Measurements from ENCODE around the gene MEOX2. TPM values are rescaled to one million over a fixed set of nuclear protein-coding genes. Genes with fewer than 3 reads are reported as not detected.

The MEOX2 gene
- polyA plus RNA-seq, 1 of the 3 experiments (the other 2 are of a cell fraction): not detected

DNA sequence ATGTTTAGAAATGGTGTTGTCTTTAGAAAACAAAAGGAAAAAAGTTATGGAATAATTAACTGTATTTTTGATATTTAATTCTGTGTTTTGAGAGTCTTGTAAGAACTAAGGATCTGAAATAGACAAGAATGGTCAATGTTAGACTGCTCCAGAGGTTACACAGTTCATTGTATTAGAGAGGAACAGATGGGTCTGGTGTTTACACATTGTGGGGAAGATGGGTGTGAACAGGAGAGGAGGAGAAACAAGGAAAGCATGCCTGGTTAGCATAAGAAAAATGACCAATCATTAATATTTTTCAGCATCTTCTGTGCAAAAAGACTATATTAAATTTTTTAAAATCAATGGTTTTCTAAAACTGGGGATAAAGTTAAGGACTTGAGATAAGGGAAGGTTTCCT lies 11.9 kb downstream of the MEOX2 start:
- H3K79me2 ChIP-seq (ENCODE audit: insufficient read depth): no peaks in the 10 kb centered on the region
- no peak overlapping the region for H2AFZ ChIP-seq (ENCODE audit: low read depth)
- no peaks in the 10 kb centered on the region for H3K4me1 ChIP-seq (ENCODE audit: control insufficient read depth in 1 of 2, insufficient read depth in 2 of 2, low read depth in 1 of 2, low read length in 1 of 2)
- no peaks in the 10 kb centered on the region for H3K9me3 ChIP-seq
- H3F3A ChIP-seq (replicated peaks; ENCODE audit: insufficient read depth): no peaks in the 10 kb centered on the region
- no peak overlapping the region for H3K9ac ChIP-seq
- H4K20me1 ChIP-seq (ENCODE audit: insufficient read depth): no peaks in the 10 kb centered on the region
- no peak for DNase-seq
- no peak overlapping the region for H3K4me3 ChIP-seq (ENCODE audit: low read depth in 2 of 2, low read length in 1 of 2)
- H3K4me2 ChIP-seq: no peak overlapping the region
- ChIA-PET CTCF (no interaction called here), POLR2A (no interaction called here)
- H3K27me3 ChIP-seq (ENCODE audit: insufficient read depth): no peaks in the 10 kb centered on the region
- no peaks in the 10 kb centered on the region for H3K9me2 ChIP-seq
- H3K27ac ChIP-seq (ENCODE audit: low read depth in 2 of 2, low read length in 1 of 2): no peak overlapping the region
- no peaks in the 10 kb centered on the region for H3K36me3 ChIP-seq (replicated peaks in 1 of 2; ENCODE audit: control insufficient read depth in 1 of 2, insufficient read depth in 2 of 2, low read length in 1 of 2)
- TF ChIP-seq, protein P1, sequence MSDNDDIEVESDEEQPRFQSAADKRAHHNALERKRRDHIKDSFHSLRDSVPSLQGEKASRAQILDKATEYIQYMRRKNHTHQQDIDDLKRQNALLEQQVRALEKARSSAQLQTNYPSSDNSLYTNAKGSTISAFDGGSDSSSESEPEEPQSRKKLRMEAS (IDR thresholded peaks at IDR 0.05; ENCODE audit: low read depth): no peak
- TF ChIP-seq RFX5 (IDR thresholded peaks at IDR 0.05; ENCODE audit: low read length): no peak
- no peak for TF ChIP-seq CHD2 (IDR thresholded peaks at IDR 0.05; ENCODE audit: low read length, partially characterized antibody)
- TF ChIP-seq, protein P2, sequence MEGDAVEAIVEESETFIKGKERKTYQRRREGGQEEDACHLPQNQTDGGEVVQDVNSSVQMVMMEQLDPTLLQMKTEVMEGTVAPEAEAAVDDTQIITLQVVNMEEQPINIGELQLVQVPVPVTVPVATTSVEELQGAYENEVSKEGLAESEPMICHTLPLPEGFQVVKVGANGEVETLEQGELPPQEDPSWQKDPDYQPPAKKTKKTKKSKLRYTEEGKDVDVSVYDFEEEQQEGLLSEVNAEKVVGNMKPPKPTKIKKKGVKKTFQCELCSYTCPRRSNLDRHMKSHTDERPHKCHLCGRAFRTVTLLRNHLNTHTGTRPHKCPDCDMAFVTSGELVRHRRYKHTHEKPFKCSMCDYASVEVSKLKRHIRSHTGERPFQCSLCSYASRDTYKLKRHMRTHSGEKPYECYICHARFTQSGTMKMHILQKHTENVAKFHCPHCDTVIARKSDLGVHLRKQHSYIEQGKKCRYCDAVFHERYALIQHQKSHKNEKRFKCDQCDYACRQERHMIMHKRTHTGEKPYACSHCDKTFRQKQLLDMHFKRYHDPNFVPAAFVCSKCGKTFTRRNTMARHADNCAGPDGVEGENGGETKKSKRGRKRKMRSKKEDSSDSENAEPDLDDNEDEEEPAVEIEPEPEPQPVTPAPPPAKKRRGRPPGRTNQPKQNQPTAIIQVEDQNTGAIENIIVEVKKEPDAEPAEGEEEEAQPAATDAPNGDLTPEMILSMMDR (IDR thresholded peaks at IDR 0.05): no peak
- no peak for TF ChIP-seq GATA2 (CRISPR knock-in tag; IDR thresholded peaks at IDR 0.05)
- TF ChIP-seq FOXM1 (IDR thresholded peaks at IDR 0.05; ENCODE audit: low read depth): no peak
- no peak for TF ChIP-seq TEAD4 (IDR thresholded peaks at IDR 0.05; ENCODE audit: borderline replicate concordance, insufficient read depth)
- TF ChIP-seq, protein P3, sequence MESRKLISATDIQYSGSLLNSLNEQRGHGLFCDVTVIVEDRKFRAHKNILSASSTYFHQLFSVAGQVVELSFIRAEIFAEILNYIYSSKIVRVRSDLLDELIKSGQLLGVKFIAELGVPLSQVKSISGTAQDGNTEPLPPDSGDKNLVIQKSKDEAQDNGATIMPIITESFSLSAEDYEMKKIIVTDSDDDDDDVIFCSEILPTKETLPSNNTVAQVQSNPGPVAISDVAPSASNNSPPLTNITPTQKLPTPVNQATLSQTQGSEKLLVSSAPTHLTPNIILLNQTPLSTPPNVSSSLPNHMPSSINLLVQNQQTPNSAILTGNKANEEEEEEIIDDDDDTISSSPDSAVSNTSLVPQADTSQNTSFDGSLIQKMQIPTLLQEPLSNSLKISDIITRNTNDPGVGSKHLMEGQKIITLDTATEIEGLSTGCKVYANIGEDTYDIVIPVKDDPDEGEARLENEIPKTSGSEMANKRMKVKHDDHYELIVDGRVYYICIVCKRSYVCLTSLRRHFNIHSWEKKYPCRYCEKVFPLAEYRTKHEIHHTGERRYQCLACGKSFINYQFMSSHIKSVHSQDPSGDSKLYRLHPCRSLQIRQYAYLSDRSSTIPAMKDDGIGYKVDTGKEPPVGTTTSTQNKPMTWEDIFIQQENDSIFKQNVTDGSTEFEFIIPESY (IDR thresholded peaks at IDR 0.05; ENCODE audit: borderline replicate concordance, low read depth): no peak

DNA sequence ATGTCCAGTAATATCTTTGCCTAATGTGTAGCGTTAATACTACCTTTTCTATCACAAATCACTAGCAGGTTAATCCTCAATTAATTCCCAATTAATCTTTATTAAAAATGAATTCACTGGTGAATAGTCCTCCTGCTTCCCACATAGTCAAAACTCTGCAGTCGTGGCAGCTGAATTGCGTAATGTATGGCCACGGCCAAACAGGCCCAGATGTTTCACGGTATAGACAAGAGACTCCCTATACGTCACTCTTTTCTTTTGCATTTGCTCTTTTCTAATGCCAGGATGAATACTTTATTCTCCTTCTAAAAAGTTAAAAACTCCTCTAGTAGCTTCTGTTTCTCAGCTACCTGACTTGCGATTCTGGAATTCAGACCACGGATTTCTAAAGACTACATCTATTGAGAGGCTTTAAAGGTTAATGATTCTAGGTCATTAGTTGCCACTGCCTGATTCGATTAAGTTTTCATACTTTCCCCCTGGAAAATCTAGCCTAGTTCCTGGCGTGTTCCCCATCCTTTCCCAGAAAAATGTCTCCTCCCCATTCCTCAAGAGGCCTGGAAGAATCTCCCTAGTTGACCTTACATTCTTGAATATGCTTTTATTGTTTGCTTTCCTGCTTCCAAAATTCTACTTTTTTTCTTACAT lies 16.9 kb downstream of the MEOX2 start:
- H3K9me3 ChIP-seq: no peaks in the 10 kb centered on the region
- H3K9ac ChIP-seq: no peak overlapping the region
- 31% methylated on average over 10 of the region's 10 CpGs for WGBS (ENCODE audit: low lambda C conversion rate)
- H3K4me3 ChIP-seq (ENCODE audit: low read depth in 2 of 2, low read length in 1 of 2): no peak overlapping the region
- H3K36me3 ChIP-seq (replicated peaks in 1 of 2; ENCODE audit: control insufficient read depth in 1 of 2, insufficient read depth in 2 of 2, low read length in 1 of 2): no peaks in the 10 kb centered on the region
- H3F3A ChIP-seq (replicated peaks; ENCODE audit: insufficient read depth): no peaks in the 10 kb centered on the region
- no peak for DNase-seq
- no peaks in the 10 kb centered on the region; the same call in 1 of the 2 replicates for H3K27me3 ChIP-seq (ENCODE audit: insufficient read depth)
- no peak overlapping the region for H3K27ac ChIP-seq (ENCODE audit: low read depth in 2 of 2, low read length in 1 of 2)
- H3K4me1 ChIP-seq (ENCODE audit: control insufficient read depth in 1 of 2, insufficient read depth in 2 of 2, low read depth in 1 of 2, low read length in 1 of 2): no peaks in the 10 kb centered on the region
- H2AFZ ChIP-seq (ENCODE audit: low read depth): no peak overlapping the region
- H3K9me2 ChIP-seq: no peaks in the 10 kb centered on the region
- CTCF ChIA-PET: no interaction called here
- H3K79me2 ChIP-seq (ENCODE audit: insufficient read depth): no peaks in the 10 kb centered on the region
- no peak overlapping the region for H3K4me2 ChIP-seq
- POLR2A ChIA-PET: no interaction called here
- H4K20me1 ChIP-seq (ENCODE audit: insufficient read depth): no peaks in the 10 kb centered on the region
- TF ChIP-seq TEAD4 (IDR thresholded peaks at IDR 0.05; ENCODE audit: borderline replicate concordance, insufficient read depth): no peak
- TF ChIP-seq POLR2AphosphoS5 (IDR thresholded peaks at IDR 0.05; ENCODE audit: low read depth, low read length): no peak
- TF ChIP-seq, protein P3 (IDR thresholded peaks at IDR 0.05; ENCODE audit: borderline replicate concordance, low read depth): no peak
- TF ChIP-seq MEF2A (IDR thresholded peaks at IDR 0.05; ENCODE audit: borderline replicate concordance, low read depth): no peak
- no peak for TF ChIP-seq FOXJ3 (CRISPR knock-in tag; IDR thresholded peaks at IDR 0.05)
- no peak for TF ChIP-seq NFIC (IDR thresholded peaks at IDR 0.05; ENCODE audit: borderline replicate concordance)
- TF ChIP-seq, protein P4, sequence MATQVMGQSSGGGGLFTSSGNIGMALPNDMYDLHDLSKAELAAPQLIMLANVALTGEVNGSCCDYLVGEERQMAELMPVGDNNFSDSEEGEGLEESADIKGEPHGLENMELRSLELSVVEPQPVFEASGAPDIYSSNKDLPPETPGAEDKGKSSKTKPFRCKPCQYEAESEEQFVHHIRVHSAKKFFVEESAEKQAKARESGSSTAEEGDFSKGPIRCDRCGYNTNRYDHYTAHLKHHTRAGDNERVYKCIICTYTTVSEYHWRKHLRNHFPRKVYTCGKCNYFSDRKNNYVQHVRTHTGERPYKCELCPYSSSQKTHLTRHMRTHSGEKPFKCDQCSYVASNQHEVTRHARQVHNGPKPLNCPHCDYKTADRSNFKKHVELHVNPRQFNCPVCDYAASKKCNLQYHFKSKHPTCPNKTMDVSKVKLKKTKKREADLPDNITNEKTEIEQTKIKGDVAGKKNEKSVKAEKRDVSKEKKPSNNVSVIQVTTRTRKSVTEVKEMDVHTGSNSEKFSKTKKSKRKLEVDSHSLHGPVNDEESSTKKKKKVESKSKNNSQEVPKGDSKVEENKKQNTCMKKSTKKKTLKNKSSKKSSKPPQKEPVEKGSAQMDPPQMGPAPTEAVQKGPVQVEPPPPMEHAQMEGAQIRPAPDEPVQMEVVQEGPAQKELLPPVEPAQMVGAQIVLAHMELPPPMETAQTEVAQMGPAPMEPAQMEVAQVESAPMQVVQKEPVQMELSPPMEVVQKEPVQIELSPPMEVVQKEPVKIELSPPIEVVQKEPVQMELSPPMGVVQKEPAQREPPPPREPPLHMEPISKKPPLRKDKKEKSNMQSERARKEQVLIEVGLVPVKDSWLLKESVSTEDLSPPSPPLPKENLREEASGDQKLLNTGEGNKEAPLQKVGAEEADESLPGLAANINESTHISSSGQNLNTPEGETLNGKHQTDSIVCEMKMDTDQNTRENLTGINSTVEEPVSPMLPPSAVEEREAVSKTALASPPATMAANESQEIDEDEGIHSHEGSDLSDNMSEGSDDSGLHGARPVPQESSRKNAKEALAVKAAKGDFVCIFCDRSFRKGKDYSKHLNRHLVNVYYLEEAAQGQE (IDR thresholded peaks at IDR 0.05; ENCODE audit: low read depth, low read length): no peak
- TF ChIP-seq RFX5 (IDR thresholded peaks at IDR 0.05; ENCODE audit: low read length): no peak
- TF ChIP-seq, protein P5, sequence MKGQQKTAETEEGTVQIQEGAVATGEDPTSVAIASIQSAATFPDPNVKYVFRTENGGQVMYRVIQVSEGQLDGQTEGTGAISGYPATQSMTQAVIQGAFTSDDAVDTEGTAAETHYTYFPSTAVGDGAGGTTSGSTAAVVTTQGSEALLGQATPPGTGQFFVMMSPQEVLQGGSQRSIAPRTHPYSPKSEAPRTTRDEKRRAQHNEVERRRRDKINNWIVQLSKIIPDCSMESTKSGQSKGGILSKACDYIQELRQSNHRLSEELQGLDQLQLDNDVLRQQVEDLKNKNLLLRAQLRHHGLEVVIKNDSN (IDR thresholded peaks at IDR 0.05; ENCODE audit: borderline replicate concordance, low read depth): no peak
- TF ChIP-seq TAF1 (IDR thresholded peaks at IDR 0.05; ENCODE audit: borderline replicate concordance, low read depth, low read length): no peak

Data from SK-N-SH (cell line).